Mesenteric fat pad (tissue), 1 donor: ENCODE results near the gene ATP1A2. TPM values are rescaled to one million over a fixed set of nuclear protein-coding genes. Genes with fewer than 3 reads are reported as not detected.
A peak's percentile ranks its signal among the peaks of the same experiment; 100 is the strongest.
"Not testable (repeated sequence)": the region's sequence is repeated elsewhere in the genome, so short reads cannot be mapped to it uniquely, and the experiment has no call there.

Source experiments
- DNase-seq: peaks from one replicate; pipeline ENCODE4 v3.0.0-alpha.2; 2020; ENCODE audit warnings: low spot score
- total RNA-seq: library from RNA; stranded (reverse); fragmentation: NEBNext Ultra II Directional; extraction: Animal tissue kit (Norgen Biotek cat#: 25700); gene quantifications from one replicate; pipeline ENCODE4 v1.2.1, GENCODE V29; 2021
- donor health status: DM: yes; HTN: yes; CAD: no.

Gene ATP1A2
- total RNA-seq, 1 donor from 2014 or later = 31.2 TPM

DNA sequence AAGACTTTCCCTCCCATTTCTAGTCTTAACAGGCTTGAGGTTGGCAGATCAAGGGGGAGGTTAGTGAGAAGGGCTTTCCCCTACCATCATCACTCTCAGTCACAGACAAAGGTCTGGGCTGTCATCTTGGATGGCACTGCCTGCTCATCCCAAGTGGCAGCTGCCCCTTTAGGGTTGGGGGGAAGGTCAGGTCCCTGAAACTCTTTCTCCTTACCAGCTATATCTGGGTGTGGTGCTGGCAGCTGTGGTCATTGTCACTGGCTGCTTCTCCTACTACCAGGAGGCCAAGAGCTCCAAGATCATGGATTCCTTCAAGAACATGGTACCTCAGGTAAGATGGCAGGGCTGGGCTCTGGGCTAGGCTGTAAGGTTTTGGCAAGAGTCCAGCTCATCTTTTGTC lies 8.2 kb downstream of the ATP1A2 start:
- no peak for DNase-seq

DNA sequence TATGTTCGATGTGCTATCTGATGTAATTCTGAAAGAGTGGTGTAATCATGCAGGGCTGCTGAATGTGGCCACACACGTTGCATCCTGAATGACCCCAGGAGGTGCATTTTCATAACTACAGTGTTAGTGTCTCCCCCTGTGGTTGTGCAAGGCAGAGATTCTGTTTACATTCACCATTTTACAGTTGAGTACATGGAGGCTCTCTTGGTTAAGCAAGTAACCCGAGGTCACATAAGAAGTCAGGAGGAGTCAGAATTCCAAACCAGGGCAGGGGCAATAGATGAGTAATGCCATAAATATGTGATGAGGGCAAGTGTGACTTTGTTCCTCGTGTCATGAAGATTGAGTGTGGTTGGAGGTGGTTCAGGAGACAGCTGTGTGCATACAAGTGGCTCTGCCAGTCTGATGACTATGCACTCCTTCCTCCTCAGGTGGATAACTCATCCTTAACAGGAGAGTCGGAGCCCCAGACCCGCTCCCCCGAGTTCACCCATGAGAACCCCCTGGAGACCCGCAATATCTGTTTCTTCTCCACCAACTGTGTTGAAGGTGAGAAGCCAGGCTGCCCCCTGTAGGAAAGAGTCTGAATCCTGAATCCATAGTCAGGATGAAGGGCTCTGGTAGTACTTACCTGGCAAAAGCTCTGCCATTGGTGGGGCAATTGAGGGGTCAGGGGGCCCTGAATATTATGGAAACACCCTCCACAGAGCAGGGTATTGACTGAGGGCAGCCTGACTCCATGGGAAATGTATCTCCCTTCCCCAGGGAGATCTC lies 9.3 kb downstream of the ATP1A2 start:
- no peak for DNase-seq

DNA sequence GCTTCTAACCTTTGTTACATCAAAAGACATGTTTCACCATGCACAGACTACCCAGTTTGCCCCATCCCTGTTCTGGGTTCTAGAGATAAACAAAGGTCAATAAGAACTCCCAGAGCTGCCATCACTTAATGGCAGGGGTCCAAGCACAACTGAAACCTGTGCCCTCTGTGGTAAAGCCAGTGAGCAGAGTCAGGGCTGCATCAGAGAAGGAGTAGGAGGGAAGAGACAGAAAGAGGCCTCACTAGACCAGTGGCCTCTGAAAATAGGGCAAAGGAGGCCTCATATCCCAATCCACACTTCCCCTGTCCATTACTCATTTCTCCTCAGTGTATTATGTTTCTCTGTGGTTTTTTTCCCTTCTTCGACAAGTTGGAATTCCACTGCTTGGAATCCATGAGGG lies 10.2 kb downstream of the ATP1A2 start:
- no peak for DNase-seq

DNA sequence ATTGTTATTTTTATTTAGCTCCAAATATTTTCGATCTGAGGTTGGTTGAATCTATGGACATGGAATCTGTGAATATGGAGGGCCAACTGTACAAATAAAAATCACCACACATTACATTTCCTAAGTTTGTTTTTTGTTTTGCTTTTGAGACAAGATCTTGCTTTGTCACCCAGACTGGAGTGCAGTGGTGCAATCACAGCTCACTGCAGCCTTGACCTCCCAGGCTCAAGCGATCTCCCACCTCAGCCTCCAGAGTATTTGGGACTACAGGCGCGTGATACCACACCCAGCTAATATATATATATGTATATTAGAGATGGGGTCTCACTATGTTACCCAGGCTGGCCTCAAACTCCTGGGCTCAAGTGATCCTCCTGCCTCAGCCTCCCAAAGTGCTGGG lies 10.8 kb downstream of the ATP1A2 start:
- DNase-seq = not testable (repeated sequence)

DNA sequence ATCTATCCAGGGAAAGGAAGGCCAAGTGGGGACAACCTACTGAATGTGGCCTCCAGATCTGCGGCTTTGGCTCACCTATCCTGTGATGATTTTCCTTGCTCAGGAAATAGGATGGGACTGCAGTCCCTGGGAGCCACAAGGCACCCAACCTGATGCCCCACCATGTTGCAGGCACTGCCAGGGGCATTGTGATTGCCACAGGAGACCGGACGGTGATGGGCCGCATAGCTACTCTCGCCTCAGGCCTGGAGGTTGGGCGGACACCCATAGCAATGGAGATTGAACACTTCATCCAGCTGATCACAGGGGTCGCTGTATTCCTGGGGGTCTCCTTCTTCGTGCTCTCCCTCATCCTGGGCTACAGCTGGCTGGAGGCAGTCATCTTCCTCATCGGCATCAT lies 11.8 kb downstream of the ATP1A2 start:
- no peak for DNase-seq

DNA sequence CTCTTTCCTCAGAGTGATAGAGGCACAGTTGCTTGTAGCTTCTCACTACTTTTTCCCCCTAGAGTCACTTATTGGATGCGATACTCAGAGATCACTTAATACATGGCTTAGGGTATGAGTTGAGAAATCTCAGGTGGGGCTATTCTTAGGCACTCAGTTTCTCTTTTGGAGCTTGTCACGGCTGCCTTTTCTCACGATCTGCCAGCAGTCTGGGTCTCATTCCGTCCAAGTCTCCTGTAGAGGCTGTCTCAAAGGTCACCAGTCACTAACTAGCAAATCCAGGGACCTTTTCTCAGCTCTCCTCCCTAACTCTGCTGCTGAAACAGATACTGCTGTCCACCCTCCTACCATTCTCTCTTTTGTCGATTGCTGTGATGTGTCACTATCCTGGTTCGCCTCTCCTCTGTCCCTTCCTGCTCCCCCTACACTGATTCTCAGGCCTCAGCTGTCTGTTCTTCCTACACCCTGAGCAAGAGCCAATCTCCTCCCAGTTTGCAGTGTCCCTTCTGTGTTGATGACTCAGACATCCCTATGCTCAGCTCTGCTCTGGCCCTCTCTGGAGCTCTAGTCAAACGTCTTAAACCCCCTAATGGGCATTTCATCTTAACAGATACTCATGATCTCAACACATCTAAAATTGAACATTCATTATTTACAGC lies 12.4 kb downstream of the ATP1A2 start:
- DNase-seq = no peak

DNA sequence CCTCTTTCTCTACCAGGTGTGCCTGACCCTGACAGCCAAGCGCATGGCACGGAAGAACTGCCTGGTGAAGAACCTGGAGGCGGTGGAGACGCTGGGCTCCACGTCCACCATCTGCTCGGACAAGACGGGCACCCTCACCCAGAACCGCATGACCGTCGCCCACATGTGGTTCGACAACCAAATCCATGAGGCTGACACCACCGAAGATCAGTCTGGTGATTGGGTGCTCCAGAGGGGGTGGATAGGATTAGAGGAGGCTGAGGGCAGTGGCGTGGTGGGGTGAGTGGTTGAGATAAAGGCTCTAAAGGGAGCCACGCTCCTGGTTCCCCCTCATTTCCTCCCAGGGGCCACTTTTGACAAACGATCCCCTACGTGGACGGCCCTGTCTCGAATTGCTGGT lies 13.1 kb downstream of the ATP1A2 start:
- DNase-seq = no peak

DNA sequence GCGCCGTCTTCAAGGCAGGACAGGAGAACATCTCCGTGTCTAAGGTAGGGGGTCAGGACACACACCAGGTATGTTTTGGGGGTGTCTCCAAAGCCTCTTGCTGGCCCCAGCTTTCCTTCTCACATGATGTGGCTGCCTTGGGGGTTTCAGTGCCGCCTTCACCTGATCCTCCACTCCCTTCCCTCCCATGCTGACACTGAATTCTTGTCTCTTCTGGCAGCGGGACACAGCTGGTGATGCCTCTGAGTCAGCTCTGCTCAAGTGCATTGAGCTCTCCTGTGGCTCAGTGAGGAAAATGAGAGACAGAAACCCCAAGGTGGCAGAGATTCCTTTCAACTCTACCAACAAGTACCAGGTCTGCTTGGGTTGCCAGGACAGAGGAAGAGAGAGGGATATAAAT lies 13.5 kb downstream of the ATP1A2 start:
- DNase-seq = no peak

DNA sequence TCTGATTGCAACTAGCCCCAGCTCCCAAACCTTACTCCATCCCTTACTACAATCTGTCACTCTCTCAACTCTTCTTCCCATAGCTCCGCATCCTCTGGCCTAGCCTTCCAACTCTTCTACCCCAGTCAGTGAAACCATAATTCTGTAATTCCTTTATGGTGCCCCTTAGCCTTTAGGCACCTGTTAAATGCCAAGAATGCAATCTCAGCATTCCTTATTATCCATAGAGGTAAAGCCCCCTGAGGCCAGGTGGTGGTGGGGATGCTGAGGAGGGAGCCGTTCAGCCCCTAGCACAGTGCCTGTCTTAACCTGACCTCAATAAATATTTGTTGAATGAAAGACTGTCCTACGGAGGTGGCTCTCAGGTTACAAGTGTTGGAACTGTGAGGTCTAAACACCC lies 14.0 kb downstream of the ATP1A2 start:
- no peak for DNase-seq

DNA sequence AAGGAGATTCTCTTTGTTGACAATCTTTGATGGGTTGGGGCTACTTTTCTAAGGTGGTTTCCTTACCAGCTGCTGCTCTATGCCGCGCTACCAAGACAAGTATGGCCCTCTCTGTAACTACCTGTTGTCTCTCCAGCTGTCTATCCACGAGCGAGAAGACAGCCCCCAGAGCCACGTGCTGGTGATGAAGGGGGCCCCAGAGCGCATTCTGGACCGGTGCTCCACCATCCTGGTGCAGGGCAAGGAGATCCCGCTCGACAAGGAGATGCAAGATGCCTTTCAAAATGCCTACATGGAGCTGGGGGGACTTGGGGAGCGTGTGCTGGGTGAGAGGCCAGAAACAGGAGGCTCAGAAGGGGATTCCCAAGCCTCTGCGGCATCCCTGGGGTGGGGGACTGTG lies 14.4 kb downstream of the ATP1A2 start:
- DNase-seq = no peak

DNA sequence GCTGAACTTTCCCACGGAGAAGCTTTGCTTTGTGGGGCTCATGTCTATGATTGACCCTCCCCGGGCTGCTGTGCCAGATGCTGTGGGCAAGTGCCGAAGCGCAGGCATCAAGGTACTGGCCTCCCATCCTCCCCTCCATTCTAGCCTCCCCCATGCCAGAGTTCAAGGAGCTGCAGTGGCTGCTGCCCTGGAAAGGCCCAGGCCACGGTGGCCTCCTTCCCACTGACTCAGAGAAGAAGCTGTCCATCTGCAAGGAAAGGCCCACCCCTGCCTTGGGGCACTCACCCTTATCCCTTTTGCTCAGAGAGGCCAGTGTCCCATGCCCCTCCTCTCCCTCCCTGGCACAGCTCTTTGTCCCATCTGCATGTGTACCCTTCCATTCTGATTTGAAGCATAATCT lies 14.9 kb downstream of the ATP1A2 start:
- DNase-seq = no peak

DNA sequence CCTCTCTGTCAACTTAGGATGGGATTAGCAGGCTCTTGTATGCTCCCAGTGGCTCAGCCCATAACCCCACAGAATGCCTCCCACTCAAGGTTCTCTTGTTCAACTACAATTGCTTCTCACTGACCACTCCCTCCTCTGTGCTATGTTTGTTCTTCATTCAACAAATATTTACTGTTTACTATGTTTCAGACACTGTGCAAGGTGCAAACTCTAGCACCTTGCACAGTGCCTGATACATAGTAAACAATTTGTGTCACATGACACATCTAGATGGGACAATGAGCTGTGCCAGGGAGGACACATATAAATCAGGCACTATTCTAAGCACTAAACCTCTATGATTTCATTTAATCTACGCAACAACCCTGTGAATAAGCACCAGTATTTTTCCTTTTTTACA lies 15.4 kb downstream of the ATP1A2 start:
- DNase-seq = no peak

DNA sequence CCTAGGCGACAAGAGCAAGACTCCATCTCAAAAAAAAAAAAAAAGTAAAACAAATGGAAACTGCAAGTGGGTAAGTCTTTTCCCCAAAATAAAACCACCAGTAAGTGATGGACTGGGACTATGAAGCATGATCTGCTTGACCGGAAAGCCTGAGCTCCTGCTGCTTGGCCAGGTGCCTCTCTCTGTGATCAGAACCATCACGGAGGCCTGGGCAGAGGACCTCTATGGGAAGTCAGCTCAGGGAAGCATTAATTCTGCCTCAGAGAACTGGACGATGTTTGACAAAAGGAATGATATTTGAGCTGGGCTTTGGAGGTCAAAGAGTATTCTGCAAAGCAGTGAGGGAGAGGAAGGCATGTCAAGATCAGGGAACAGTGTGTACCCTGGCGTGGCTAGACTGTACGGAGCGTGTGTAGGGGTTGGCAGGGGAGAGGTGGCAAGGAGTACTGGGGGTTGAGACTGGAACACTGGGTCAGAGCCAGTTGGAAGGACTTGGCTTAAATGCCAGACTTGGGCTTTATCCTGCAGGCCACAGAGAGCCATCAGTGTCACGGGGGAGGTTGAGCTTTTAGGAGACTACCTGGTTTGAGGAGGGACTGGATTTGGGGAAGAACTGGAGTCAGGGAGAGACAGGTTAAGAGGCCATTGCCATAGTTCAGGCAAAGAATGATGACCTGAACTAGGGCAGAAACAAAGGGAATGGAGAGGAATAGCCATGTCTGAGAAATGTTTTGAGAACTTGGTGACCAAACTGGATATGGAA lies 16.4 kb downstream of the ATP1A2 start:
- DNase-seq = no peak

DNA sequence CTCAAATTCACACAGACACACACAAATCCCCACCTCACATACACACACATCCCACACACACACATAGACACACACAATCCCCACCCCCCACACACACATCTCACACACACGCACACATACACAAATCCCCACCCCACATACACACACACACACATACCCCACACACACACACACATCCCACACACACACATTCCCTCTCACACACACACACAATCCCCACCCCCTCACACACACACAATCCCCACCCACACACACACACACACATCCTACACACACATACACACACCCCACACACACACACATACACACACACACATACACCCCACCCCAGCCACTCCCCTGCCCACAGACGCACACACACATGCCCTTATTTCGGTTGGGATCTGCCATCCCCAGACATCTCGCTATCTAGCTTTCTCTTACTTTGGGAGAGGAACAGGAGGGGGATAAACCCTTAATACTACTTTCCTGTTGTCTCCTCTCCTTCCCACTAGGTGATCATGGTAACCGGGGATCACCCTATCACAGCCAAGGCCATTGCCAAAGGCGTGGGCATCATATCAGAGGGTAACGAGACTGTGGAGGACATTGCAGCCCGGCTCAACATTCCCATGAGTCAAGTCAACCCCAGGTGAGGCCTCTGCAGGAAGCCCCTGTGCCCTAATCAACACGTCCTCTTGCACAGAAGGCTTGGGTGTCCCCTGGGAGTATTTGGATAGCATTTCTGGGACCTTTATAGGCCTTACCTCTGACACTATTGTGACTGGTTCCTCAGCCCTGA lies 18.6 kb downstream of the ATP1A2 start:
- DNase-seq = peak; percentile 39

DNA sequence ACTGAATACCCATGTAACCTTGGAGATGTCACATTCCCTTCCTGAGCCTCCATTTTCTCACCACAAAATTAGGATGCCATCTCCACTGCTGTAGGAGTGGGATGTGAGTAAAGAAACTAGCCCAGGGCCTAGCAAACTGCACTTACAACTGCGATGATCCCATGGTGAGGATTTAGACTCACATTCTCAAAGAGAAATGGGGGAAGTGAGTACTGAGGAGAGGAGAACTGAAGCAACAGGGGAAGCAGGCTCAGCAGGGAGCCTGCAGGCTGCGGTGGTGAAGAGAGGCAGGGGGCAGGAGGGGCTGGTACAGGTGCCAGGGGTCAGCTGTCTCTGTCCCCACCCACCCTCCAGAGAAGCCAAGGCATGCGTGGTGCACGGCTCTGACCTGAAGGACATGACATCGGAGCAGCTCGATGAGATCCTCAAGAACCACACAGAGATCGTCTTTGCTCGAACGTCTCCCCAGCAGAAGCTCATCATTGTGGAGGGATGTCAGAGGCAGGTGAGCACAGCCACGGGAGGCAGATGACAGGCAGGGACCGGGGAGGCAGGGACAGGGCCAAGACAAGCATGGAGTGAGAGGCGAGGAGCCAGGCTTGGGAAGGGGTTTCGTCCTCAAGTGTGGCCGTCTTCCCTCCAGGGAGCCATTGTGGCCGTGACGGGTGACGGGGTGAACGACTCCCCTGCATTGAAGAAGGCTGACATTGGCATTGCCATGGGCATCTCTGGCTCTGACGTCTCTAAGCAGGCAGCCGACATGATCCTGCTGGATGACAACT lies 19.4 kb downstream of the ATP1A2 start:
- peak; percentile 72 for DNase-seq

DNA sequence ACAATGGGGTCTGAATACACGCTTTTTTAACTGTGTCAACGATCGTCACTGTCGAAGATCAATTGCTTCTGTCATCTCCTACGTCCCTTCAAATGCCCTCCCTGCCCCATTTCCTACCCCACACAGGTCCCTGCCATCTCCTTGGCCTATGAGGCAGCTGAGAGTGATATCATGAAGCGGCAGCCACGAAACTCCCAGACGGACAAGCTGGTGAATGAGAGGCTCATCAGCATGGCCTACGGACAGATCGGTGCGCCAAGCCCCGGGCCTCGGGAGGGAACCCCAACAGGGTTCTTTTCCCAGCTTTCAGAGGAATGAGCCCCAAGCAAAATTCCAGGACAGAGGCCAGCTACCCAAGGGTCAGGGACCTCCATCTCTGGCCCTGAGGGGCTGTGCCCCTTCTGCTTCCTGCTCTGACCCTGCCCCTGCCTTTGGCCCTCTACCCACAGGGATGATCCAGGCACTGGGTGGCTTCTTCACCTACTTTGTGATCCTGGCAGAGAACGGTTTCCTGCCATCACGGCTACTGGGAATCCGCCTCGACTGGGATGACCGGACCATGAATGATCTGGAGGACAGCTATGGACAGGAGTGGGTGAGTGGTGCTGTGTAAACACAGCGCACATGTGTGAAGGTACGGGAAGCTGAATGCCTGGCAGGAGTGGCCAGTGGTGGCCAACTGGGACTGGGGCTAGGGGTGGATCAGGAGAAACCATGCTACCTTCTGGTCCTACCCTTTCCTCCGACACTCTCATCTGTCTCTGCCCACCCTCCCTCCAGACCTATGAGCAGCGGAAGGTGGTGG lies 20.8 kb downstream of the ATP1A2 start:
- DNase-seq = peak; percentile 68

DNA sequence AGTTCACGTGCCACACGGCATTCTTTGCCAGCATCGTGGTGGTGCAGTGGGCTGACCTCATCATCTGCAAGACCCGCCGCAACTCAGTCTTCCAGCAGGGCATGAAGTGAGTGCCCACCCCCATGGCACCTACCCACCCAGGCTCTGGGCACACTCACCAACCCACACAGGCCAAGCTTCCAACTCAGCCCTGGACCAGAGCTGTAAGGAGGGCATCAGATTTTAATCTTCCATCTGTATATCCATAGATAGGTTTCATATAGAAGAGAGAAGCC lies 21.3 kb downstream of the ATP1A2 start:
- DNase-seq = no peak

DNA sequence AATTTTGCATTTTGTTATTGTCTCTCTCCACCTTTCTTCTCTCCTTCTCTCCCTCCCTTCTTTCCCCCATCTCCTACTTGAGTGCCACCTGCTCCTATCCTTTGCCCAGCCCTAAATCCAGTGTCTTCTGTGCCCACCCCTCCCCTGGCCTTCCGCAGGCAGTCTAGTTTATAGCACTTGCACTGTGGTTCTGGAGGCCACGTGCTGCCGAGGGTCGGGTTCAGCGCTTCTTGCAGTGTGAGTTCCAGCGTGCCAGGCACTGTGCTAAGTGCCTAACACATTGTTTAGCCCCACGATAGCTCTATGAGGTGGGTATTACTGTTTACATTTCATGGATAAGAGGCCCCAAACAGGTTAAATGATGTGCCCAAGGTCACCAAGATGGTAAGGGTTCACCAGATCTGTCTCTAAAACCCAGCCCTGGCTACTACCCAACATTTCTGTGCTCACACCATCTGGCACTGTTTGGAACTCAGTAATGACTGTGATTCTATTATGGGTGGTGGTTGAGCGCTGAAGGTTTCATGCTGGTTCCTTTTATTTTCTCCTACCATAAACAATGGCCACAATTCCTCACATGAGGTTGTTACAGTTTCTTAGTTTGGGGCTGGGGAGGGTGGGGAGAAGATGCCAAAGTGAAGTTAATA lies 21.8 kb downstream of the ATP1A2 start:
- DNase-seq = peak; percentile 43

DNA sequence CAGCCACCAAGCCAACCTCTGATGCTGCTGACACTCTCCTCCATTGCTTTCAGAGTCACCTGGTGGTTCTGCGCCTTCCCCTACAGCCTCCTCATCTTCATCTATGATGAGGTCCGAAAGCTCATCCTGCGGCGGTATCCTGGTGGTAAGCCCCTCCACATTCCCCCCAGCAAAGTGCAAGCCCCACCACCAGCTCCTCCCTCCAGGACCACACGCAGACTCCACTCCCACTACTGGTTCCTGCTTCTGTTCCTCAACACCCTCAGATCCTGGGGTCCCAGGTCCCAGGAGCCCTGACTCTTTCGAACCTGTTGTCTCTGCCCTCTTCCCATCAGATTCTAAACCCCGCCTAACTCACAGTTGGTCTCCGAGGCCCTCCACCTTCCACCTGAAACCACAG lies 24.3 kb downstream of the ATP1A2 start:
- peak; percentile 74 for DNase-seq

DNA sequence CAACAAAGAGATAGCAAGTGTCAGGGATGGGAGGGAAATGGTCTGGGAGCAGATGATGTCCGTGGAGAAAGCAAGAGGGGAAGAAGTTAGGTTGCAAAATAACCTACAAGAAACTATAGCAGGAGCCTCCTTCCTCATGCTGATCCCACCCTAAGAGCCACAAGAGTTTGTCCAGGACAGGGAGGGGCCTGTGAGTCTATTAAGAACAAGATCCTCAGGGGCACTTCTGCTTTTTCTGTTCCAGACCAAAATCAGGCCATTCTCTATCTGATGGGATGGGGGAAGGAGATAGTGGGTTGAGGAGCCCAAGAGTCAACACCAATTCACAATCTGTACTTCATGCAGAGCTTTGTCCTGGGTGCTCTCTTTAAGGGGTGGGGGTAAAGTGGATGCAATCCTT lies 28.1 kb downstream of the ATP1A2 start:
- no peak for DNase-seq
